Upper lobe of right lung (tissue), 1 donor: ENCODE data around the gene UCN. TPM values are rescaled to one million over a fixed set of nuclear protein-coding genes. Genes with fewer than 3 reads are reported as not detected.
A peak's percentile ranks its signal among the peaks of the same experiment; 100 is the strongest.
"Not testable (repeated sequence)": the region's sequence is repeated elsewhere in the genome, so short reads cannot be mapped to it uniquely, and the experiment has no call there.

ENCODE experiments used
- ATAC-seq: fragments of 200-7000 bp; cut with Tn5 transposase; one replicate; pipeline ENCODE4 v1.9.1; 2020; ENCODE audit warnings: mild to moderate bottlenecking, moderate library complexity
- DNase-seq: peaks from one replicate; pipeline ENCODE4 v3.0.0-alpha.2; 2020
- H3K27ac ChIP-seq: fragments of 200-600 bp; one replicate; pipeline ENCODE4 v1.8.0; 2022
- H3K27me3 ChIP-seq: fragments of 200-600 bp; one replicate; pipeline ENCODE4 v1.8.0; 2022; ENCODE audit warnings: mild to moderate bottlenecking
- H3K36me3 ChIP-seq: fragments of 200-600 bp; one replicate; pipeline ENCODE4 v1.8.0; 2022
- H3K4me1 ChIP-seq: fragments of 200-600 bp; one replicate; pipeline ENCODE4 v1.8.0; 2022
- H3K4me3 ChIP-seq: fragments of 200-600 bp; one replicate; pipeline ENCODE4 v1.8.0; 2022; ENCODE audit warnings: mild to moderate bottlenecking
- H3K9me3 ChIP-seq: fragments of 200-600 bp; one replicate; pipeline ENCODE4 v1.8.0; 2022
- CTCF ChIP-seq: fragments of 200-600 bp; IDR thresholded peaks from one replicate; pipeline ENCODE4 v1.8.0; 2022; ENCODE audit warnings: antibody characterized with exemption
- intact Hi-C: fragments of 100-400 bp; cut with DNase I; formaldehyde crosslinking; loops from one replicate; pipeline ENCODE4 v1.11.0; 2022
- total RNA-seq: library from RNA; stranded (reverse); fragmentation: NEBNext Ultra II Directional; extraction: Animal tissue kit (Norgen Biotek cat#: 25700); gene quantifications from one replicate; pipeline ENCODE4 v1.2.1, GENCODE V29; 2021
- donor health status: DM: no; HTN: yes; CAD: no; lungs with severe emphysema.

The UCN gene
- total RNA-seq, 1 donor from 2014 or later: 2.8 TPM

GRCh38 chr2:27305516-27305915 lies 2.7 kb downstream of the UCN start:
- no peak for TF ChIP-seq CTCF
- DNase-seq (no peak), ATAC-seq (no peak)
- Histone ChIP-seq H3K4me3 (no peak overlapping the region), H3K9me3 (no peaks in the 10 kb centered on the region), H3K27me3 (peaks cover 37% of the 10 kb centered on the region), H3K27ac (no peak overlapping the region), H3K4me1 (peaks cover 20% of the 10 kb centered on the region), H3K36me3 (peaks cover 4% of the 10 kb centered on the region)
- intact Hi-C loops: no loop called here

GRCh38 chr2:27304488-27305240 lies 3.6 kb downstream of the UCN start:
- TF ChIP-seq CTCF: no peak
- peaks cover 37% of the 10 kb centered on the region for H3K27me3 ChIP-seq
- DNase-seq (no peak), ATAC-seq (no peak)
- peaks cover 20% of the 10 kb centered on the region for H3K4me1 ChIP-seq
- no peak overlapping the region for H3K27ac ChIP-seq
- intact Hi-C loops: no loop called here
- H3K4me3 ChIP-seq: no peak overlapping the region
- H3K9me3 ChIP-seq: no peaks in the 10 kb centered on the region
- peaks cover 3% of the 10 kb centered on the region for H3K36me3 ChIP-seq

GRCh38 chr2:27303093-27304025 lies 4.9 kb downstream of the UCN start:
- ATAC-seq: peak; percentile 83
- H3K9me3 ChIP-seq: no peaks in the 10 kb centered on the region
- DNase-seq: peak; percentile 64
- peak overlapping the region; percentile 47 for H3K4me3 ChIP-seq
- no peaks in the 10 kb centered on the region for H3K36me3 ChIP-seq
- intact Hi-C loops: no loop called here
- peak; percentile 84 for TF ChIP-seq CTCF
- H3K27me3 ChIP-seq: peaks cover 30% of the 10 kb centered on the region
- H3K4me1 ChIP-seq: peaks cover 20% of the 10 kb centered on the region
- no peak overlapping the region for H3K27ac ChIP-seq

- H3K4me3 ChIP-seq, H3K27ac ChIP-seq, intact Hi-C loops, ATAC-seq, DNase-seq, H3K9me3 ChIP-seq, H3K27me3 ChIP-seq, H3K36me3 ChIP-seq, H3K4me1 ChIP-seq: not testable (repeated sequence)
Observed at GRCh38 chr2:27300606-27301005, 7.6 kb downstream of the UCN start.

GRCh38 chr2:27298391-27299080 lies 9.7 kb downstream of the UCN start:
- no peaks in the 10 kb centered on the region for H3K9me3 ChIP-seq
- no peaks in the 10 kb centered on the region for H3K27me3 ChIP-seq
- H3K36me3 ChIP-seq: no peaks in the 10 kb centered on the region
- intact Hi-C loops: no loop called here
- DNase-seq (no peak), ATAC-seq (peak; percentile 56)
- H3K4me3 ChIP-seq: no peak overlapping the region
- TF ChIP-seq CTCF: no peak
- no peaks in the 10 kb centered on the region for H3K4me1 ChIP-seq
- H3K27ac ChIP-seq: no peak overlapping the region
